ENCODE results near the gene DENND1A.

- TF ChIP-seq, protein P1, sequence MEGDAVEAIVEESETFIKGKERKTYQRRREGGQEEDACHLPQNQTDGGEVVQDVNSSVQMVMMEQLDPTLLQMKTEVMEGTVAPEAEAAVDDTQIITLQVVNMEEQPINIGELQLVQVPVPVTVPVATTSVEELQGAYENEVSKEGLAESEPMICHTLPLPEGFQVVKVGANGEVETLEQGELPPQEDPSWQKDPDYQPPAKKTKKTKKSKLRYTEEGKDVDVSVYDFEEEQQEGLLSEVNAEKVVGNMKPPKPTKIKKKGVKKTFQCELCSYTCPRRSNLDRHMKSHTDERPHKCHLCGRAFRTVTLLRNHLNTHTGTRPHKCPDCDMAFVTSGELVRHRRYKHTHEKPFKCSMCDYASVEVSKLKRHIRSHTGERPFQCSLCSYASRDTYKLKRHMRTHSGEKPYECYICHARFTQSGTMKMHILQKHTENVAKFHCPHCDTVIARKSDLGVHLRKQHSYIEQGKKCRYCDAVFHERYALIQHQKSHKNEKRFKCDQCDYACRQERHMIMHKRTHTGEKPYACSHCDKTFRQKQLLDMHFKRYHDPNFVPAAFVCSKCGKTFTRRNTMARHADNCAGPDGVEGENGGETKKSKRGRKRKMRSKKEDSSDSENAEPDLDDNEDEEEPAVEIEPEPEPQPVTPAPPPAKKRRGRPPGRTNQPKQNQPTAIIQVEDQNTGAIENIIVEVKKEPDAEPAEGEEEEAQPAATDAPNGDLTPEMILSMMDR (IDR thresholded peaks at IDR 0.05): no peak
- no peak for TF ChIP-seq EP300 (IDR thresholded peaks at IDR 0.05)
Observed at GRCh38 chr9:123647145-123647544, 282.8 kb downstream of the DENND1A start.
